NCI-H146 (cell line): Measurements from ENCODE around the gene SDHAF3.
A peak's percentile ranks its signal among the peaks of the same experiment; 100 is the strongest.
"Not testable (repeated sequence)": the region's sequence is repeated elsewhere in the genome, so short reads cannot be mapped to it uniquely, and the experiment has no call there.

Experiments
- DNase-seq: peaks from one replicate; lab custom pipeline; 2025; lab: John Stamatoyannopoulos, UW

Gene SDHAF3

DNA sequence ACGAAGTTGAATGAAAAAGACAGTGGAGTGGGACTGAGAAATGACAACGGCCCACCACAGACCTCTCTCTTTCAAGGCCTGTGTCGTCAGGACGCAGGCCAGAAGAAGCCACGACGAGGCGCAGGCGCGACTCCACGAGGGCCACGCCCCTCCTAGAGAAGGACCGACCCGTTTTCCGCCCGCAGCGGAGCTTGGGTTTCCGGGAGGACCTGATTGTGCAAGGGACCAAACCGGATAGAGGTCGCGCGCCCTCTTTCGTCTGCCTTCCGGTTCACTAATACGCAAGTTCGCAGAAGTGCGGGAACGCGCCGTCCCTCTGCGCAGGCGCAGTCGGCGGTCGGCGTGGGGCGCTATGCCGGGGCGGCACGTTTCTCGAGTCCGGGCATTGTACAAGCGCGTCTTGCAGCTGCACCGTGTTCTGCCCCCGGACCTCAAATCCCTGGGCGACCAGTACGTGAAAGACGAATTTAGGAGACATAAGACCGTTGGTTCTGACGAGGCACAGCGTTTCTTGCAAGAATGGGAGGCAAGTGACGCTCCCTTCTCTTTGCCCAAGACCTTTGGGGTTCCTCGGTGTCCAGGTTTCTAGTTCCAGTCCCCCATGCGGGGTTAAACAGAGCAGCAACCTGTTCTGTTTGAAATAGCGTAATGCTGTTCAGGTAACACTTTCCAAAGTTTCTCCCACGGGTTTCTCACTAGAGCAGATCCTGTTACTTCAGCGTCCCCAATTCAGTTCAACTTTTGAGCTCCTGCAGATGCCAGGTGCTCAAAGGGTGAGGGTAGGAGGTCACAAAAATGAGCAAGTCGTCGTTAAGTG is at the start of gene SDHAF3:
SDHAF3 (plus strand) TSS at position 327 of the 817 bp plus-strand sequence; CDS start at position 353, 26 bp downstream.
- DNase-seq = peak; percentile 99

DNA sequence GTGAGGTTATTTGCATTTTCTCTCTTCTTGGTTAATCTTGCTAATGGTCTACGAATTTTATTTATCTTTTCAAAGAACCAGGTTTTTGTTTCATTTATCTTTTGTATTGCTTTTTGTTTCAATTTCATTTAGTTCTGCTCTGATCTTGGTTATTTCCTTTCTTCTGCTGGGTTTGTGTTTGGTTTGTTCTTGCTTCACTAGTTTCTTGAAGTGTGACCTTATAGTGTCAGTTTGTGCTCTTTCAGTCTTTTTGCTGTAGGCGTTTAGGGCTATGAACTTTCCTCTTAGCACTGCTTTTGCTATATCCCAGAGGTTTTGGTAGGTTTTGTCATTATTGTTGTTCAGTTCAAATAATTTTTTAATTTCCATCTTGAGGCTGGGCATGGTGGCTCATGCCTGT is 45.5 kb upstream of the SDHAF3 start:
- not testable (repeated sequence) for DNase-seq

GRCh38 chr7:97075928-97076327 is 41.6 kb upstream of the SDHAF3 start:
- peak; percentile 11 for DNase-seq

DNA sequence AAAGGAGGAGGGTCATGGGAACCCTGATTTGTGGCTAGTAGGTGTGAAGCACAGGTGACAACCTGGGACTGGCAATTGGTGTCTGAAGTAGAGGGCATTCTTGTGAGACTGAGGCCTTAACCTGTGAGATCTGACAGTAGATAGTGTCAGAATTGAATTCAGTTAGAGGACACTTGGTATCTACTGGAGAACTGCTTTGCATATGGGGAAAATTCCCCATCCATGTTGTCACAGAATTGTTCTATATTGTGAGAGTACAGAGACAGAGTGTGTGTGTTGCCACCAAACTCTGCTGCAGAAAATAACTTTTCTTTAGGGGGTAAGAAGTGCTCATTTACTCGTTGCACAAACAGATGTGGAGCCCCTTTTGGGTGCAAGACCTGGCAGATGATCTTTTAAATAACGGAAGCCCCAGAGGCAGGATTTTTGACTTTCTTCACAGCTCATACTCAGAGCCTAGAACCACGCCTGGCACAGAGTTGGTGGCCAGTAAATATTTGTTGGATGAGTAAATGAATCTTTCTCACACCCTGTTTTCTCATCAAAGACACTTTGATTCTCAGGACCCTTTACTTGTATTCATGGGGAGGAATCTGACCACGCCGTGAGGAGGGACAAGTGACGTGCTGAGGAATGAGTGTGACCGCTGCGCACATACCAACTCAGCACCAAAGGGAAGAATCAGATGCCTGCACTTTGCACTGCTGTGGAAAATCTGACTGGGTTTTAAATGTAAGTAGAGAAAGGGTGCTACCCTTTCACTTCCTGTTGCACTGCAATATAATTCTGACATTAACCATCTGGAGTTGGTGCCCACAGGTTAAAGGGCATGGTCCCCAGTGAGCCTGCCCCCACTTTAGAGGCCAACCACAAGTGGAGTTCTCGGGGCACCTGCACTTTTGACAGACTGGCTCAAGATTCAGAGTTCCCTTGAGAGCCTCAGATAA is 39.2 kb upstream of the SDHAF3 start:
- DNase-seq = no peak

DNA sequence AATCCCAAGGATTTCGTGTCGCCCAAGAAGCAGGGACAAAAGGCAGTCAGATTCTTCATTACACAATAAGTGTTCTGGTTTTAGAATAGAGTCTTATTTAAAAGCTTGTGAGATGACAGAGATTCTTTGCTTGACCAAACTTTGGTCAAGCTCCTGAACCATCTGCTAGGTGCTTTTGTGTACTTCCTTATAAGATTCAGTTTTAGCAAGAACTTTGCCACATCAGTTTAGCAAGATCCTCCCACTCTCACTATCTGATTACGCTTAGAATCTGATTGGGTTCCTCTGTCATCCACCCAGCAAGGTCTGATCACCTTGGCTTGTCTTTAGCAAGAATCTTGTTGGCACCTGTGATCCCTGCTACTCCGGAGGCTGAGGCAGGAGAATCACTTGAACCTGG is 38.2 kb upstream of the SDHAF3 start:
- DNase-seq = no peak

- DNase-seq = no peak
These were observed 35.8 kb upstream of the SDHAF3 start for GRCh38 chr7:97081521-97082300.

DNA sequence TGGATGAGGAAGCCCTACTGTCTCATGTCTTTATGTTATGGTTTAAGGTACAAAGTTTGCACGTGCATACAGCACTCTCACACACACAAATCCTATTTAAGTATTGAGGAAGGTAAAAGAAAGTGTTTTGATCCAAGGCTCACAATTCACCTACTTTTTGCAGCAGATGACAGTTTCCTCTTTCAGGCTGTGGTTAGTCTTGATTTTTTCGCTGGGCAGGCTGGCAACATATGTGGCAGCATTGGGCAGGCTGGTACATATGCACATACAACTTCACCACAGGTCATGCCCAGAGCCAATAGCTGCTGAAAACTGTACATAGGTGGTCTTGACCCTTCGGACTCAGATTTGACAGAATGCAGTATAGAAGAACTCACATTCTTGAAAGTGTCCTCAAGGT is 29.1 kb upstream of the SDHAF3 start:
- no peak for DNase-seq

GRCh38 chr7:97089771-97090170 is 27.7 kb upstream of the SDHAF3 start:
- no peak for DNase-seq

GRCh38 chr7:97090761-97091353 is 26.6 kb upstream of the SDHAF3 start:
- no peak for DNase-seq

DNA sequence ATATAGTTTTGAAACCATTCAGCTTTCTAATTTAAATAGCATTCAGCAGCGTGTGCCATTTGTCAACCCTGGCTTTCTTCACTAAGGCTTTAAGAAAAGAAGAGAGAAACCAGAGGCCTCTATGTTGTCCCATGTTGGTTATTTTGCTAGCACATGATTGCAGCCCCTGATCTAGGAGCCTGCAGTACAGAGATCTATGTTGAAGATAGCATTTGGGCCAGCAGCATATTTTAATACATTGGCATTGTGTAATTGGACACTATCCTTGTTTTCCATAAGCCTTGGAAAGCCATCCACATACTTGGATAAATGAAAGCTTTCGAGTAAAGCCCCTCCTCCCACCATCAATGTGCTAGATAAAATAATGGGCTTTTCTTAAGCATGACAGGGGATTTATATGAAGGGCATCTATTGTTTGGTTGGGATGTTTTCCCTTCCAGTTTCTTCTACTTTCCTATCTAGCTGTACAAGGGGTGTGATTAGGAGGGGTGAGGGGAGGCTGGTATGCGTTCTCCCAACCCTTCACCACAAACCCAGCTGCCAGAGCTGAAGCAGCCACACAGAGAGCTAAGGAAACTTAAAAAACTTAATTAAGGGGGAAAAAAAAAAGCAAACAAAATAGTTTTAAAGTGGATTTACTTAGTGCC is 23.1 kb upstream of the SDHAF3 start:
- peak; percentile 60 for DNase-seq

- DNase-seq = no peak
These were observed 21.5 kb upstream of the SDHAF3 start for GRCh38 chr7:97096037-97096436.

DNA sequence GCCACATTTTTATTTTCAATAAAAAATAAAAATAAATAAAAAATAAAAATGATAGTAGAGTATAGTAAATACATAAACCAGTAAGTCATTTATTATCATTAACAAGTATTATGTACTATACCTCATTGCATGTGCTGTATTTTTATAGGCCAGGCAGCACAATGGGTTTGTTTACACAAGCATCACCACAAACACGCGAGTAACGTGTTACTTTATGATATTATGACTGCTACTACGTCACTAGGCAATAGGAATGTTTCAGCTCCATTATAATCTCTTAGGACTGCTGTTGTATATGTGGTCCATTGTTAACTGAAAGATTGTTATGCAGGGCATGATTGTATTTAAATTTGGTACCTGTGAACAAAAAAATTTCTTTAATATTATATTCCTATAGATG is 20.8 kb upstream of the SDHAF3 start:
- DNase-seq = no peak

GRCh38 chr7:97104719-97105238 is 12.7 kb upstream of the SDHAF3 start:
- peak; percentile 81 for DNase-seq

GRCh38 chr7:97107192-97107800 is 10.2 kb upstream of the SDHAF3 start:
- DNase-seq = no peak

DNA sequence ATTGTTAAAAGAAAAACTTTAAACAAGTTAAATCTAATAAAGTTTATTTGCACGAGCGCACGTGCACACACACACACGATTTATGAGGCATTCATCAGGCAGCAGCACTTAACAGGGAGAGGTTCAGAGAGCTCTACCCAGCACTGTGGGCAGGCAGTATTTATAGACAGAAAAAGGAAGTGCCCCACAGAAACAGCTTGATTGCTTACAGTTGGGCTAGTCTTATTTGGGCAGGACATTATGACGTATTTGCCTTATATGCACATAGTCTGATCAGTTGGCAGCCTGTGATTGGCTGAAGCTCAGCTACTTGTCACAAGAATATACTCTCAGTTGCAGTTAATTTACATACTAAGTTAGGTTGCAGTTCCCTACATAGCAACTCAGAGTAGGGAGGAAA is 1.2 kb upstream of the SDHAF3 start:
- no peak for DNase-seq

- no peak for DNase-seq
These were observed 495 bp upstream of the SDHAF3 start for GRCh38 chr7:97117035-97117371.

GRCh38 chr7:97118306-97118917 is 914 bp downstream of the SDHAF3 start:
- DNase-seq = no peak

GRCh38 chr7:97119747-97120146 is 2.2 kb downstream of the SDHAF3 start:
- DNase-seq = no peak

DNA sequence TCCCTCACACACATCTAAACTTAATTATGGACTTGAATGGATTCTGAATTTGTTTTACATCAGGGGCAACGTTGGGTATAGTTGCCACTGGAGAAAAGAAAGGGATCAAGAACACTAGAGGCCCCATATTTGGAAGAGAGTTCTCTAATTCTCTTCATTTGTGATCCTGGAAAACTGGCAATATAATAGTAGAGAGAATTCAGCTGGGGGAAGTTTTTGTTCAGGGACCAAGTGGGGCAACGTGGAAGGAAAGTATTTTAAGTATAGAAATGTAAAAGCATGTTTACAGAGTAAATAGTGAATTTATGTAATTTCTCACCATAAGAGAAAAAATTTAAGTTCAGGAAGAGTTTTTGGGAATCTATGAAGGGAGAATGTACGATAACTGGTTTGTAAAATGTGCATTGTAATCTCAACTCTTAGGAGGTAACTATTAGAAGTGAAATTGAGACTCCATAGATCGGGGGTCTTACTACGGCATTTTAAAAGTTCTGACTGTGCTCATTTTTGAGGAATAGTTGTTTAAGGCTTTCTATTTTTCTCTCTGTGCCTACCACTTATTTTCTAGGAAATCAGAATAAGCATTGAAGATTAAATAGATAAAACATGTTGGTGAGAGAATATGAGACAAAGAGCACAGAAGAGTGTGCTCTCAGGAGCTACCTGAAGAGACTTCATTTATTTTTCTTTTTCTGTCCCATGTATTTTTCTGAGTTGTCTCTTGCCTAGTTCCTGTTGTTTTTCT is 3.4 kb downstream of the SDHAF3 start:
- DNase-seq = no peak
